HepG2 (cell line): Measurements from ENCODE around the gene ITPRIP.

Experiments used
- BHLHE40 ChIP-seq: IDR thresholded peaks from 2 replicates; pipeline ENCODE4 v1.6.1; 2011; ENCODE audit warnings: low read length, improper control_type of control experiment
- CBX1 ChIP-seq: IDR thresholded peaks from one replicate; pipeline ENCODE4 v1.6.1; 2016; ENCODE audit warnings: antibody characterized with exemption, low read depth
- CC2D1A ChIP-seq: sonication (generic); formaldehyde crosslinking; IDR thresholded peaks from 2 replicates; pipeline ENCODE4 v1.8.1; 2023; ENCODE audit warnings: mild to moderate bottlenecking, missing genetic modification reagents
- MXI1 ChIP-seq: IDR thresholded peaks from 3 replicates; pipeline ENCODE4 v1.6.1; 2012; ENCODE audit warnings: low read depth, low read length, inconsistent platforms, borderline replicate concordance
- POLR2A ChIP-seq, 2 experiments: IDR thresholded peaks; 2 replicates each; pipeline ENCODE4 v1.6.1; 2011; ENCODE audit warnings: low read depth in 2 of 2, low read length in 2 of 2, mild to moderate bottlenecking in 1 of 2, moderate library complexity in 1 of 2; ENCODE audit not compliant: insufficient read depth in 1 of 2
- U2AF1 ChIP-seq: fragments of 200-400 bp; formaldehyde crosslinking; optimal IDR thresholded peaks from 2 replicates; pipeline ENCODE3; 2017; ENCODE audit warnings: mild to moderate bottlenecking, low read depth, low read length
- ZNF138 ChIP-seq: sonication (generic); formaldehyde crosslinking; IDR thresholded peaks from 2 replicates; pipeline ENCODE4 v1.5.0; 2020; ENCODE audit warnings: mild to moderate bottlenecking, low read depth, missing genetic modification reagents
- ZNF530 ChIP-seq: sonication (generic); formaldehyde crosslinking; IDR thresholded peaks from 2 replicates; pipeline ENCODE4 v1.5.0; 2020; ENCODE audit warnings: low read depth, mild to moderate bottlenecking, missing genetic modification reagents
- ZNF546 ChIP-seq: sonication (generic); formaldehyde crosslinking; conservative IDR thresholded peaks from 2 replicates; pipeline ENCODE4 v1.8.1; 2023; ENCODE audit warnings: mild to moderate bottlenecking, missing genetic modification reagents
- TF ChIP-seq, protein P1 (sequence below): sonication (generic); formaldehyde crosslinking; IDR thresholded peaks from 2 replicates; pipeline ENCODE4 v1.5.0; 2020; ENCODE audit warnings: mild to moderate bottlenecking, missing genetic modification reagents, moderate library complexity
- TF ChIP-seq, protein P2 (sequence below): sonication (generic); formaldehyde crosslinking; IDR thresholded peaks from 2 replicates; pipeline ENCODE4 v1.4.0; 2020; ENCODE audit warnings: missing genetic modification reagents

DNA sequence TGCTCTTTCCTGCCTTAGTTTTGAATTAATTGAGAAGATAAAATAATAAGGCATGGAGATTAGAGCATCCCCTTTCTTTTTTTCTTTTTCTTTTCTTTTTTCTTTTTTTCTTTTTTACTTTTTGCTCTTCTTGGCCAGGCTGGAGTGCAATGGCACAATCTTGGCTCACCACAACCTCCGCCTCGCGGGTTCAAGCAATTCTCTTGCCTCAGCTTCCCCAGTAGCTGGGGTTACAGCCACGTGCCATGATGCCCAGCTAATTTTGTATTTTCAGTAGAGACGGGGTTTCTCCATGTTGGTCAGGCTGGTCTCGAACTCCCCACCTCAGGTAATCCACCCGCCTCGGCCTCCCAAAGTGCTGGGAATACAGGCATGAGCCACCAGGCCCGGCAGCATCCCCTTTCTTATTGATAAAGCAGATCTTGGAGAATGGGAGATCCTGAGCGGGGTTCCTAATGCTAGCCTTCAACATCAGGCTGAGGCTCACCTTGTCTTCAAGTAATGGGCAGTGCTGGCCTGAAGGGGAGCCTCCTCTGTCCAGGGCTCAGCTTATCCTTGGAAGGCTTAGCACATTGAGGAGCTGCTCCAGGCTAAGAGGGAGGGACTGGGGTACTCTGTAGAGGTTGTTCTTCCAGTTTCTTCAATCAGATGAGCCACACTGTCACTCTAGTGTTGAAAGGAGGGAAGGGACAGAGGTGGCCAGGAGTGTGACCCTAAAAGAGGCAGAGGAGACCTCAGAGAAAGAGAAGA is 41.4 kb downstream of the ITPRIP start:
- TF ChIP-seq, protein P1, sequence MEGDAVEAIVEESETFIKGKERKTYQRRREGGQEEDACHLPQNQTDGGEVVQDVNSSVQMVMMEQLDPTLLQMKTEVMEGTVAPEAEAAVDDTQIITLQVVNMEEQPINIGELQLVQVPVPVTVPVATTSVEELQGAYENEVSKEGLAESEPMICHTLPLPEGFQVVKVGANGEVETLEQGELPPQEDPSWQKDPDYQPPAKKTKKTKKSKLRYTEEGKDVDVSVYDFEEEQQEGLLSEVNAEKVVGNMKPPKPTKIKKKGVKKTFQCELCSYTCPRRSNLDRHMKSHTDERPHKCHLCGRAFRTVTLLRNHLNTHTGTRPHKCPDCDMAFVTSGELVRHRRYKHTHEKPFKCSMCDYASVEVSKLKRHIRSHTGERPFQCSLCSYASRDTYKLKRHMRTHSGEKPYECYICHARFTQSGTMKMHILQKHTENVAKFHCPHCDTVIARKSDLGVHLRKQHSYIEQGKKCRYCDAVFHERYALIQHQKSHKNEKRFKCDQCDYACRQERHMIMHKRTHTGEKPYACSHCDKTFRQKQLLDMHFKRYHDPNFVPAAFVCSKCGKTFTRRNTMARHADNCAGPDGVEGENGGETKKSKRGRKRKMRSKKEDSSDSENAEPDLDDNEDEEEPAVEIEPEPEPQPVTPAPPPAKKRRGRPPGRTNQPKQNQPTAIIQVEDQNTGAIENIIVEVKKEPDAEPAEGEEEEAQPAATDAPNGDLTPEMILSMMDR: no peak
- TF ChIP-seq ZNF530 (no peak), POLR2A (IDR thresholded peaks at IDR 0.05; ENCODE audit: insufficient read depth in 1 of 2, low read depth in 2 of 2, low read length in 2 of 2) (no peak), U2AF1 (no peak), MXI1 (no peak), CBX1 (no peak), ZNF138 (CRISPR knock-in tag) (no peak), BHLHE40 (no peak), CC2D1A (CRISPR knock-in tag) (no peak), ZNF546 (no peak)
- TF ChIP-seq, protein P2, sequence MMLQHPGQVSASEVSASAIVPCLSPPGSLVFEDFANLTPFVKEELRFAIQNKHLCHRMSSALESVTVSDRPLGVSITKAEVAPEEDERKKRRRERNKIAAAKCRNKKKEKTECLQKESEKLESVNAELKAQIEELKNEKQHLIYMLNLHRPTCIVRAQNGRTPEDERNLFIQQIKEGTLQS (CRISPR knock-in tag): no peak
